ENCODE measurements around the gene RAD18. TPM values are rescaled to one million over a fixed set of nuclear protein-coding genes. Genes with fewer than 3 reads are reported as not detected.
A peak's percentile ranks its signal among the peaks of the same experiment; 100 is the strongest.

The RAD18 gene
- total RNA-seq, 1 experiment from 2014 or later, result 17.6 TPM

DNA sequence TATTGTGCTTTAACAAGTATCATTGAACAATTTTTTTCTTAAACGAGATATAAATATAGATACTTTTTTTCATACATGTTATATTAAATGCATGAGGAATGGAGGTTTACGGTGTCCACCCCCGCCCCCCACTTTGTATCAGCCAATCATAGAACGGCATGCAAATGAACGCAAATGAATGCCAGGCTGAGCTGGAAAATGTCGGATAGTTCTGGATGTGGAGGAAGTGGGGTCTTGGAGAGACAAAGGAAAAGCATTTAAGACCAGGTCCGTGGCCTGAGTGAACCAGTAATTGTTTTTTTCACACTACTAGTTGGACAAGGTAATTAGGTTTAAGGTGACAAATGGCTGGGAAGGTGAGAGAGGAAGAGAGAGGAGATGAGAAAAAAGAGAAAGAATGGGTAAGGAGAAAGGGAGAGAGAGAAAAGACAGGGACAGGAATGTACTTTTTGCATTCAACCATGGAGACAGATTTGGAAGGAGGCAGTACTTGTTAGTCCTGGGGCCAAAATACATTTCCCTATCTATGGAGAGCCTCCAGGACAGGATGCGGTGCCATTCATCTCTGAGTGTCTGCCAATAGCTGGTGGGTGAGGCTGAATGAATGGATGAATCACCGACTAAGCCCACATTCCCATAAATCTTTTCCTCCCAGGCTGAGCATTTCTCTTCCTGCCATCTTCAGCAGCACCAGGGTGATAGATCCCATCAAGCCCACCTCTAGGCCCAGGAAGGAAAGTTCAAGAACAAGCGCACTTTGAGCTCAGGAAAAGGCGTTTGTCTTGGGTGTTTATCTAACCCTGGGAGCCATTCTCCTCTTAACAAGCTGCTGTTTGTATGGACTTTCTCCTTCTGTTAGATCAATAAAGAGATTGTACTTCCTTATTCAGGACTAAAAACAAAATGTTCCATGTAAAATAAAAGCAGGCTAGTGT is 1.4 kb upstream of the RAD18 start:
- peak; percentile 88 for DNase-seq (ENCODE audit: low read depth)

DNA sequence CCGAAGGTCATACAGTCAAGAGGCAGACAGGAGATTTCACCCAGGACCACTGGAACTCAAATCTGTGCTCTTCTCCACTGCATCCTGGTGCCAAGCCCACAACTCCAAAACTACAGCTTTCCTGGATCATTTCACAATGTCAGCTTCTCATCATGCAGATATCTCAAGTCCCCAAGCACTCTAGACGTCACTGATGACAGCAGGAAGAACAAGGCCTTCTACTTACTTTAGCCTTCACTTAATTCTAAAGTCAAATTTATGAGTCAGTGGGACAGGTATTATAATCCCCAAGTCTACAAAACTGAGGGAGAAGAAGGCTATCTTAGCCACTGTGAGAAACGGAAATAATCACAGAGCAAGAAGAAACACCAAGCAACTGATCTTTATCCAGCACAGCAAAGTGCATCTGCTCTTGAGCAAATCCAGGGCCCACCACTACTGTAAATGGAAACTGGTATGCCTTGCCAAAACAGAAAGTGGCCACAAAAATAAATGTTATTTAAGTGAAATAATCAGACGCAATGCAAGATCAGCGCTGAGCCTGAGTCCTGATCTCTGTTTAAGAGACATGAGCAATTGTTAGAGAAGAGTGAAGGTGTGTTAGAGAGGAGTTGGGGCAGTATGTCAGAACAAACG is 928 bp downstream of the RAD18 start:
- DNase-seq (ENCODE audit: low read depth), result no peak

DNA sequence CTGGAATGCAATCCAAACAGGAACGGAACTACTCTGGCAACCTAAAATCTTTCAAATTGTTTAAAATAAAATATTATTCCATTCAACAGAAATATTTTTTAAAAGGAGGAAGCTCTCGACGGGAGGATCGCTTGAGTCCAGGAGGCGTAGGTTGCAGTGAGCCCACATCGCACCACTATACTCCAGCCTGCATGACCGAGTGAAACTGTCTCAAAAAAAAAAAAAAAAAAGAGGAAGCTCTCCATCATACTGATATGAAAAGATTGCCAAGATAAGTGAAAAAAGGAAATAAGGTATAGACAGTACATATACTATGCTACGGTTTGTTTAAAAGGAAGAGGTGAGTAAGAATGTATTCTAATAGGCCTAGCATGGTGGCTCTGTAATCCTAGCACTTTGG is 3.6 kb downstream of the RAD18 start:
- no peak for DNase-seq (ENCODE audit: low read depth)

DNA sequence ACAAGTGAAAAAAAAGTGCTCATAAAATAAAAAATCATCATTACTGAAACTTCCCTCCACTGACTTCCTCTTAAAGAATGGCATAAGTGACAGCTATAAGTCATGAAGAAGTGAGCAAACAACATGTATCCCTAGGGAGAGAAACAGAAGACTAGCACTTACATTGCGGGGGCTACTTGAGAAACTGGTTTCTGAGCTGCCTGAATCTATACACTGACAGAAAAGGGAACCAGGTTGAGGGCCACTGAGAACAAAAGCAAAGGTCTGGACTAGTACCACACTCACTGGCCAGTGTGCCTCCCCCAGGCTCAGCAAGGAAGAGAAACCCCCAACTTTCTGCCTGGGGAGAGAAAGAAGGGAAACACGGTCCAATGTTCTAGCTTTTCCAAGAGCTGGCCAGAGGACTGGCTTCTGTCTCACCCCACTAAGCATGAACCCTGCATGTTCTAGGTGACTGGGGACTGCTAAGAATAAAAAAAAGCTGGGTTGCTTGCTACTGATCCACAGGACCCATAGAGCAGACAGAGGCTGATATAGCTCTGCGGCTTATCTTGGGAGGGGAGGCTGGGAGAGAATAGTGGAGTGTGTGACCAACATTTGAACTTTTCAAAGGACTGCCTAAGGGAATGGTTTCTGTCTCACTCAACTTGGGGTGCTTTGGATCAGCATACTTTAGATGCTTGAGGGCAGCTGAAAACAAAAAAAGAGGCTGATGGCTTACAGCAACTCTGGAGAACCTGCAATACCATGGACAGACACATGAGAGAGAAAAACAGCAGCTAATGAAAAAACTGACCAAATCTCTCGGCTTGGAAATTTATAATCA is 8.1 kb downstream of the RAD18 start:
- DNase-seq (ENCODE audit: low read depth), result no peak

DNA sequence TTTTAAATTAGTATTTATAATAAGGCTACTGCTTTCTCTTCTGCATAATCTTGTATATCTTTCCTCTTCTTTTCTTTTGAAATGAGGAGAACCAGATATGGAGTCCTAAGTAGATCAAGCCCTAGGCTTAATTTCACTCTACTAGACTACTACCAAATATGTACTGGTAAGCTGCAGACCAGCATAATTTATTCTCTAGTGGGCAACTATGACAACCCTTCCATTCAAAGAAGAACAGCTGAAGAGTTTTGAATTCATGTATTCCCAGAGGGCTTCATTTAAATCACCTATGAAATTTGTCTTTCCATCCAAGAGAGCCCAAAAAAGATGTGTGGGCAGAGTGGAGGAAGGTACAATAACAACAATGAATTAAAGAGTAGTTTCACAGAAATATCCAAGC is 10.0 kb downstream of the RAD18 start:
- no peak for DNase-seq (ENCODE audit: low read depth)

DNA sequence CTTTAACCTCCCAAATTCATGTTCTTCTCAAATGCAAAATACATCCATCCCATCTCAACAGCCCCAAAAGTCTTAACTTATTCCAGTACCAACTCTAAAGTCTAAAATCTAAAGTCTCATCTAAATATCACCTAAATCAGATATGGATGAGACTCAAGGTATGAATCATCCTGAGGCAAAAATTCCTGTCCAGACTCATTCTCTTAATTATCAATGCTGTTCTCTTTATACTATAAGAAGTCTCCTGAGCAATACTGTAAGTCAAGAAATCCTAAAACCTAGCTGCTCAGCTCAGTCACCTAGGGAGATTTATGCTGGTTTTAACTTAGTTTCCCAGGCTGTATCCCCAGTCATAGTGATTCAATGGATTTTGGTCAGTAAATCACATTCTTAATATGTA is 11.1 kb downstream of the RAD18 start:
- no peak for DNase-seq (ENCODE audit: low read depth)

DNA sequence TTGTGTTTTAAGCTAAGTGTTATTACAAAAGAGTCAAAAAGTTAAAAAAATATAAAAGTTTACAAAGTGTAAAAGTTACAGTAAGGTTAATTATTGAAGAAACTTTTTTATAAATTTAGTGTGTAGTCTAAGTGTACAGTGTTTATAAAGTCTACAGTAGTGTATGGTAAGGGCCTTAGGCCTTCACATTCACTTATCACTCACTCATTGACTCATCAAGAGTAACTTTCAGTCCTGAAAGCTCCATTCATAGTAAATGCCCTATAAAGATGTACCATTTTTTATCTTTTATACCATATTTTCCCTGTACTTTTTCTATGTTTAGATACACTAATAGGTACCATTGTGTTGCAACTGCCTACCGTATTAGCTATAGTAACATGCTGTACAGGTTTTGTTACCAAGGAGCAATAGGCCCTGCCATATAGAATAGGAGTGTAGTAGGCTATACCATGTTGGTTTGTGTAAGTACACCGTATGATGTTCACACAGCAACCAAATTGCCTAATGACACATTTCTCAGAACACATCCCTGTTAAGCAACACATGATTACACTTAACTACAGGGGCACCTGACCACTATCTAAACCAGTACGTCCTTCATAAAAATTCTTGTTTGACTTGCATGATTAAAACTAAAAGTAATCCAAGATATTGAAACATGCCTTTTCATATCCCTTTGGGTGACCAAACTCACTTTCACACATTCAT is 17.2 kb downstream of the RAD18 start:
- DNase-seq (ENCODE audit: low read depth), result no peak

DNA sequence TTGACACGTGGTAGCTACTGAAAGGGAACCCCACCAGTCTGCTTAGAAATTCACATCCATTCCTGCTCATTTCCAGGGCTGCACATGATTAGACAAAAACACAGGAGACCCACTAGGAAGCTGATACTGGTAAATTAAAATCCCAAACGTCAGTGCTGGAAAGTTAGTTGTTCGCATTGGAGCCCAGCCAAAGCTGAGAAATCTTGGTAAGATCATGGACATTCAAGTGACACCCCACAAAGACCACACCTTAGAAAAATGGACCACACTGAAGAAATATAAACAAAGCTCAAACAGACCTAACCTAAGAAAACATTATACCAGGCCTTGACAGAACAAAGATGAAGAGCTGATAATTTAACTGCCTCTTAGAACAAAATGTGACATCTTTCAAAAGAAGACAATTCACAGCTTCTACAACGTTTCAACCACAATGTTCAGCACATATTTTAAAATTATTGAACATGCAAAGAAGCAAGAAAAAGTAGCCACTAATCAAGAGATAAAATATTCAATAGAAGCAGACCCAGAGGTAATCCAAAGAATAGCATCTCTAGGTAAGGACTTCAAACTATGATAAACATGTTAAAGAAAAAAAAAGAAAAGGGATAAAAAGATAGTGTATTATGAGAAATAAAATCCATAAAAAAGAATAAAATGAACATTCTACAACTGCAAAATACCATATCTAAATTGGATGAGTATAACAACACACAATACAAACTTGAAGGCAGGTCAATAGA is 20.4 kb downstream of the RAD18 start:
- DNase-seq (ENCODE audit: low read depth), result no peak

DNA sequence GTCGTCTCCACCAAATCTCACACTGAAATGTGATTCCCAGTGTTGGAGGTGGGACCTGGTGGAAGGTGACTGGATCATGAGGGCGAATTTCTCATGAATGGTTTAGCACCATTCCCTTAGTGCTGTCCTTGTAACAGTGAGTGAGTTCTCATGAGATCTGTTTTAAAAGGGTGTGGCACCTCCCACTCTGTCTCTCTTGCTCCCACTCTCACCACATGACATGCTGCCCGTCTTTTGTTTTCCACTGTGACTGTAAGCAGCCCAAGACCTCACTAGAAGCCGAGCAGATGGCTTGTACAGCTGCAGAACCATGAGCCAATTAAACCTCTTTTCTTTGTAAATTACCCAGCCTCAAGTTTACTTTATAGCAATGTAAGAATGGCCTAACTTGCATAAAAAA is 21.2 kb downstream of the RAD18 start:
- no peak for DNase-seq (ENCODE audit: low read depth)

DNA sequence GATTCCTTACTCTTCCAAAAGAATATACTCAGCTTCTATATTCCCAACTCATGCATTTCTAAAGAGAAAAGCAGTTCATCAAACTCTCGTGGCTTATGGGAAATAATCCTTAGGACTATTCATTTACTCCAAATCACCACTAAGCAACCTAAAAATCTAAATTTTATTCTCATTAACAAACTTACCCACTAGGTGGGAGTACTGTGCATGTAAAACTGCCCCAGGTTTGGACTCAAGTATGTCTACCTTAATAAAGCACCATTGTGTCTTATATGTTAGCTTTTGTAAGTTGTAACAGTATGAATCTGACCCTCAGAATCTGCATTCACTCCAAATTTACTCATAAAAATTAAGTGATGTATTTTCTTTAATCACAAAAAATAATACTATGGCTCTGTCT is 25.3 kb downstream of the RAD18 start:
- DNase-seq (ENCODE audit: low read depth), result no peak

DNA sequence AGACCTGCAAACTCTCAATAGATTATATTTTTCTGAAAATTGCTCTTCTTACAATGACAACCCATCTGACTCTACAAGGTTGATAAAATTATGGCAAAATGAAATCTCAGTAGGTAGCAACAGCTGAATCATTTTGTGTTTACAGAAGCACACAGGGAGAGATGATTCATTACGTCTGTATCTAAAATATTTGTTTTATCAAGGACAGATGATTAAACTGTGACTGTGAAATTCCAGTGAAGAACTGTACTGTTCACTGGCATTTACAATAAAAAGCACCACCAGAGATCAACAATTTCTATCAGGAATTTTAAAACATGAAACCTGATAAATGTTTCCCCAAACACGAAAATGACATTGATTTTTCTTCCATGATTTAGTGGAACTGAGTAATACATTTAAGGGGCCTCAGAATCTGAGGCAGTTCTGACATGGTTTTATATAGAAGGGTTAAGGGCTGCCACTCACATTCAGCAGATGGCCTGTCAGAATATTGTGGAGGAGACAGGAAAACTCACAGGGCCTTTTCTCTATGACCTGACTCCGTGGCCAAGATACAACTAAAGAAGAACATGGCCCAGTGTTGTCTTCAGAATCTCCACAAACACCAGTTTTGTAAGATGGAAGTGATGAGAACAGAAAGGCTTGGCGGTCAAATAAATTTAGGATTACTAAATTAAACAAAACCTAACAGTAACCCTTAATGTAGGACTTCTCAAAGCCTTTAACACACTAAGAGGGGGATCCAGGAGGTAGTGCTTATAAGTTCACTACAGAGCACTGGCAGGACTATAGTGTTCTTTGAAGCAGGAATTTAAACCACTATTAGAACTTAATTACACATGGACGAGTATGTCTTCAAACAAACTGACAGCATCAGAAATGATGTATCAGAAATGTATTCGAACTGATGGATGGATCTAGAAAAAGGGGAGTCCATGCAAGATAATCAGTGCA is 25.9 kb downstream of the RAD18 start:
- peak; percentile 44 for DNase-seq (ENCODE audit: low read depth)

DNA sequence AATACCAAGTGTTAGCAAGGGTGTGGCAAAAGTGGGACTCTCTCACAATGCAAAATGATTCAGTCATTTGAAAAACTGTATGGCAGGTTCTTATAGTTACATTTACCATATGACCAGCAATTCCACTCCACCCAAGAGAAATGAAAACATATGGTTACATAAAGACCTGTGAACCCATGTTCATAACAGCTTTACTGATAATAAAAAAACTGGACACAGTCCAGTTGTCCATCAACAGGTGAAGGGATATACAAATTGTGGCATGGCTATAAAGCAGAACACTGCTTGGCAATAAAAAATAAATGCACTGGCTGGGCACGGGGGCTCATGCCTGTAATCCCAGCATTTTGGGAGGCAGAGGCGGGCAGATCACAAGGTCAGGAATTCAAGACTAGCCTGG is 30.8 kb downstream of the RAD18 start:
- DNase-seq (ENCODE audit: low read depth), result no peak

DNA sequence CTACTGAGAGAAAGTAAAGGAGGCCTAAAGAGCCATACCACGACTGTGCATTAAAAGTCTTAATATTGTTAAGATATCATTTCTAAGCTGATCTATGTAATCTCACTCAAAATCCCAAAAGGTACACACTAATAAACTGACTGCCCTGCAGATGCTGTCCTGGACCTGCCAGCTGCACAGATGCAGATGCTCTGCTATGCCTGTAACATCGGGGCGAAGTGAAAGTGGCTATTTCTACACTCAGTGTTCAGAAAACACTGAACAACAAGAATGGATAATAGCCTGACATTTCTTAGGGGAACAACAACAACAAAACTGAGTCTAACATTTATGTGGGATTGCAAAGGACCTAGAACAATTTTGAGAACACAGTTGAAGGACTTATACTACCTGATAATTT is 31.9 kb downstream of the RAD18 start:
- DNase-seq (ENCODE audit: low read depth), result no peak

DNA sequence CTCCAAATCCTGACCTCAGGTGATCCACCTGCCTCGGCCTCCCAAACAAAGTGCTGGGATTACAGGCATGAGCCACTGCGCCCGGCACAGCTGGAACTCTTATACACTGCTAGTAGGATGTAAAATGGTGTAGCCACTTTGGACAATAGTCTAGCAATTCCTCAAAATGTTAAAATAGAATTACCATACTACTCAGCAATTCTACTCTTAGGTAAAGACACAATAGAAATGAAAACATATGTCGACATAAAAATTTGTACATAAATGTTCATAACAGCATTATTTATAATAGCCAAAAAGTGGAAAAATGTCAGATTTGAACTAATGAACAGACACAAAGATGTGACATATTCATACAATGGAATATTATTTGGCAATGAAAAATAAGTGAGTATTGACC is 33.4 kb downstream of the RAD18 start:
- no peak for DNase-seq (ENCODE audit: low read depth)

DNA sequence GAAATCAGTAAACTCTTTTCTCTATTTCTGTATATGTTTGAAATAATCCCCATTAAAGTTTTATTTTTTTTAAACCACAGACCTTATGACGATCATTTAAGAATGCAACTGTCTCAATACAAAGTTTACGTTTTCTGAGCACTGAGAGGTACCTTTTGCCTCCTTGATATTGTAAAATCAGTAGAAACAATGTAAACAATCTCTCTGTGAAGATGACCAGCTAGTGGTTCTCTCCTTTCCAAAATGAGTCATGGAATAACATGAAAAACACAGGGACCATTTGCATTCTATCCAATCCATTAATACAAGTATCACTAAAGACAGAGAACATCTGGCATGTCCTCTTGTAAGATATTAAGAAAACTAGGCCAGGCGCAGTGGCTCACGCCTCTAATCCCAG is 48.8 kb downstream of the RAD18 start:
- DNase-seq (ENCODE audit: low read depth), result no peak

DNA sequence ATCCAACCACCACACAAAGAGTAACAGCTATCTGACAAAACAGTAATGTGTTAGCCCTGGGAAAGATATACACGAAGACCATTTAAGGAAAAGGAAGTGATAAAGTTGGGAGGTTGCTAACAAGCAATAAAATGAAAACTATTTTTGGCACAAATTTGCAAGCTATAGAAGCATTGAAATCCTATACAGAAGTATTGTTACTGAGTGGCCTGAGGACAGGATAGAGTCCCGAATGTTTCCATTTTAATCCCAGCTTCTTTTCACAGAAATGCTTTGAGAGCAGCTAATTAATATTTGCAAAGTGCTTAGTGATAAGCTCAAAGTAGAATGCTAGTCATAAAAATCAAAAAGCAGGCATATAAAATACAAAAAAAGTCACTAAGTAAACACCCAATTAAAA is 51.5 kb downstream of the RAD18 start:
- no peak for DNase-seq (ENCODE audit: low read depth)

DNA sequence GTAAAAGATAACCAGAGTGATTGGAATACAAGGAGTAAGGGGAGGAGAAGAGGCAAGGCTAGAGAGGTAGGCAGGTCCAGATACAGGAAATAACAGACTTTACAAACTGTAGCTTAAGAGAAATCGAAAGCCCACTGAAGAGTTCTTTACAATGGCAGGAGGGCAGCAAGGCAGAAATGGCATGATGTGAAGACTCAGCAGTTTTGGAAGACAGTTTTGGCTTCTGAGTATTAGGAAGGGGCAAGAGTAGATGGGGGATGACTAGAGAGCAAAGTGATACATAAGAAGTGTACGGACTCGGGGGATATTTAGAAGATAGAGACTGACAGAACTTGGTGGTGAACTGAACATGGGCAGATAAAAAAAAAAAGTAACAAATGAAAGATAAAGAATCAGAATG is 54.1 kb downstream of the RAD18 start:
- DNase-seq (ENCODE audit: low read depth), result no peak

DNA sequence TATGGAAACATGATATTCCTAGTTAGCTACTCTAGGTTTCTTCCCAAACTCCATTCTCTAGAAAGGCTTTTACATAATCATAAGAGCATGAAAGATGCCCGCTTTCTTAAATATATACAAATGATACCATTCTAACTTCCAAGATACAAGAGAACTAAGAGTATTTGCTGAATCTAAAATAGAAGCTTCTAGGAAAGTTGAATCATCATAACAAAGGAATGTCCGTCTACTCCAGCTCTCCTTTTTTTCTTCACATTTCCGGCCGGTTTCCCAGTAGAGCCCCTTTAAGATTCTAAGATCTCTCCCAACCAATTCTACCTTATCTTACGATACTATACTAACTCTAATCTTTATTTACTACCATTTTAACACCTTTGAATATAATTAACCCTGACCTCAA is 60.1 kb downstream of the RAD18 start:
- DNase-seq (ENCODE audit: low read depth), result no peak

DNA sequence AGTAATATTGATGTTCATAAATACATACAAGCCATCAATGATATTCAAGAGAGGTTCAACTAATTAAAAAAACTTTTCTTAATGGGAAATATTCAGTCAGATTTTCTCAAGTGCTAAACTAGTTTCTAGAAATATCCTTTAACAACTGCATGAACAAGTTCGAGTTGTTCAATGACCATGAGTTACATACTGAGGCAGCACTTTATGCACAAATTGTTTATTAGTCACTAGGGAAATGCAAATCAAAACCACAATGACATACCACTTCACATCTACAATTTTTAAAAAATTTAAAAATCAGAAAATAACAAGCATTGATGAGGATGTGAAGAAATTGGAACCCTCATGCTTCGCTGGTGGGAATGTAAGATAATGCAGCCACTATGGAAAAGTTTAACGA is 62.4 kb downstream of the RAD18 start:
- DNase-seq (ENCODE audit: low read depth), result no peak

DNA sequence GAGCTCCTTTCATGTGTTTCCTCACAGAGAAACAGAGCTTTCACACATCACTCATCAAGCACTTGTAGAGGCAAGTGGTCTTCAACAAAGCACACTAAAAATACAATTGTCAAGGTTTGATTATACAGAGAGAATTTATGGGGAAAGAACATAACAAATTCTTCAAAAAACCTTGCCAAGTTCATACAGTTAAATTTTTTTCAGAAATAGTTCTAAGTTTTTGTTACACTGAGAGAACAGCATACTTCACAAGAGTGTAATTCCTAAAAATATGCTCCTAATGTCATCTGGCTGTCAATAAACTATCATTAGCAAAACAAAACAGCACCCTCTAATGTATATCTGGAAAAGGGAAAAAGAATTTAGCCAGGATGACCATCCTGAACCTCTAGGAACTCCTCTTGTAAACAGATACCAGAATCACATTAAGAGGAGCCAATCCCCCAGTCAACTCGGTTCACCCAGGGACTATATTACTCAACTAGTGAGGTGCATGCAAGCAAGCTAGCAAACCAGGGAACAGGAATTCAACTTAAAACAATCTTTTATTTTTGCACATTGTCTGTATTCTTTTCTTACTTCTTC is 63.3 kb downstream of the RAD18 start:
- no peak for DNase-seq (ENCODE audit: low read depth)

All from Daoy (cell line).